Stimulated activated CD8-positive, alpha-beta memory T cell treated with anti-CD3 and anti-CD28 coated beads, Interleukin-12 subunit alpha, Interleukin-12 subunit beta, amount 100 ng/mL, for 24 hours (primary cell): ENCODE data around the gene BIK.

Source experiments
- DNase-seq: peaks from one replicate; pipeline ENCODE4 v3.0.0-alpha.2; 2020; ENCODE audit errors: extremely low read depth

BIK gene

GRCh38 chr22:43162412-43163150, 52.0 kb downstream of the BIK start:
- DNase-seq: no peak

- DNase-seq: no peak
Measured at GRCh38 chr22:43163241-43163795, 52.8 kb downstream of the BIK start.

- no peak for DNase-seq
Measured at GRCh38 chr22:43164636-43165035, 54.1 kb downstream of the BIK start.

- DNase-seq: no peak
Measured at GRCh38 chr22:43166132-43166930, 55.8 kb downstream of the BIK start.

DNA sequence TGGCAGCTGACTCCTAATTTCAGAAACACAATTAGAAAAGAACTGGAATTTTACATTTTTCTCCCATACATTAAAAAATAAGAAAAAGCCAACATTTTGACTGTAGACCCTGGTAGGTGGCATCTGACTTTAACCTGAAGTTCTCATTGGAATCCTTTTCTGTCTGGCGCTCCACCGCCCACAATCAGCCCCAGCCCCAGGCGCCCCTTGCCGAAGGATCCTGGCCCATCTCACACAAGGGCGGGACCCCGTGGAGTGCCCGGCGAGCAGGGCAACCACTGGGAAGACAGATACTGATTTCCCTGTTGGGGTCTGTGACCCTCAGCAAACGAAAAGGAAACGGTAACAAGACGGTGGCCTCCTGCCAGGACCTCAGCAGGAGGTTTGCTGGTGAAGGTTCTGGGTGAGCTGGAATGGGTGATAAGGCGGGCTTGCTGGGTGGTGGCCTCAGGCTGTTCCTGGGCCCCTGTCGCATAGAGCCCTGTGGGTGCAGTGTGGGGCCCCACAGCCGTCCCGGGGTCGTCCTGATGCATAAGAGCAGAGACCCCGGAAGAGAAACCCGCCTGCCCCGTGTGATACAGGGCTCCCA, 56.5 kb downstream of the BIK start:
- DNase-seq: no peak

DNA sequence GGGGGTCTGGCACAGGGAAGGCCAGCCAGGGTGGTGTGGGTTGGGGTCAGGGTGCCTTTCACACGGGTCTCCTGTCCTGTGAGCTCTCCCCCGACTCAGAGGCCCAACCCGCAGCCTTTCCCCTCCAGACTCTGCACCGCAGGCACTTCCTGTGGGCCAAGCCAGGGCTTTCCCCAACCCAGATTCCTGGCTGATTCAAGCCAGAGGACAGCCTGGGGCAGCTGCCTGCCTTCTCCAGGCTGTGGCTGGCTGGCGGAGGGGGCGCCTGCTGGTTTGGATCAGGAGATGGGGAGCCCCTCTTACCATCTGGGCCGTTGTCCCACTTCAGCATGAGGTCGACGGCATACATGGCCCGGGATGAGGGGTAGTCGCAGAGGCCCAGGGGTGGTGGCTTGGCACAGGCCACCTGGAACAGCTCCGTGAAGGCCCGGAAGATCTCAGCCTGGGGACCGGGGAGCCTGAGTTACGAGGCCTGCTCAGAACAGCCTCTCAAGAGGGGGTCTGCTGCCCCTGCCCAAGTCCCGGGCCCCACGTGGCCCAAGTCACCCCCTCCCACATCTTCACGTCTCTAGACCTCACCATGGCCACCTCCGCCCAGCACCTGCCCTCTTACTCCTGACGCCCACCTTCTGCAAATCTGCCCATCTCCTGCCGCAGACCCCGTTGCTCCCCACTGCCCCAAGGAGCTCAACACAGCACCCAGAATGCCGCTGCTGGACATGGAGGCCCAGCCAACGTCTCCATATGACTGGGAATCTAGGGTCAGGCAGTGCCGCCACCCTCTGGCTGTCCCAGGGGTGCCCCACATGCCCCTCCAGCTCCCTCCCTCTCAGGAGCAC, 58.1 kb downstream of the BIK start:
- DNase-seq: no peak

GRCh38 chr22:43169310-43170130, 59.0 kb downstream of the BIK start:
- no peak for DNase-seq

DNA sequence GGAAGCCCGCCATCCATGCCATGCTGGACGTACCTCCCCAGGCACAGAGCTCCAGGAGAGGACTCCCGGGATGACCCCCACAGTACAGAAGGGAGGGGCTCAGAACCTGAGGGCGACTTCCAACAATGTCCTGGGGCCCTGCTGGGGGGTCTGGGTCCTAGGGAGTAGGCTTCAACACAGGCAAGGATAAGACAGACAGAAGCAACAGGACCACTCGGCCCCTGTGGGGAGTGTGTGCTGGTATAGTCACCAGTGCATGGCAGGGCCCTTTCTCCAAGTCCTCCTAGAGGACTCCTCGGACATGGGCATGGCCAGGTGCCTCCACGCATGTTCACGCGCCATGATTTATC, 59.6 kb downstream of the BIK start:
- DNase-seq: no peak

- no peak for DNase-seq
Measured at GRCh38 chr22:43171019-43171491, 60.5 kb downstream of the BIK start.

DNA sequence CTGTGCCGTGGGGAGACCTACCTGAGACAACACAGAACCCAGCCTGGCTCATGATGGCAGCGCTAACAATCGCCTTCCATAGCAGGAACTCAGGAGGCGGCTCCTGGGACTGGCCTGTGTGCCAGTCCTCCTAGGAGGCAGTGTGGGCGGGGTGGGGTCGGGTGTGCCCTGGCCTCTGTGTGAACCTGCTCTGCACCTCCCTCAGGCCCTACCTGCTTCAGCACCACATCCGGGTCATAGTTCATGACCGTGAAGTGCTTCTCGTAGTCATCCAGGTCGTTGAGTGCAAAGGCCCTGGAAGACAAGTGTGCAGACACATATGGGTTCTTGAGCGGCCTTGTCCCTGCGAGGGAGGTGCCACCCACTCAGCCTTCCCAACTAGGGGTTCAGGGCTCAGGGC, 61.1 kb downstream of the BIK start:
- DNase-seq: no peak

- no peak for DNase-seq
Measured at GRCh38 chr22:43172191-43172590, 61.6 kb downstream of the BIK start.

DNA sequence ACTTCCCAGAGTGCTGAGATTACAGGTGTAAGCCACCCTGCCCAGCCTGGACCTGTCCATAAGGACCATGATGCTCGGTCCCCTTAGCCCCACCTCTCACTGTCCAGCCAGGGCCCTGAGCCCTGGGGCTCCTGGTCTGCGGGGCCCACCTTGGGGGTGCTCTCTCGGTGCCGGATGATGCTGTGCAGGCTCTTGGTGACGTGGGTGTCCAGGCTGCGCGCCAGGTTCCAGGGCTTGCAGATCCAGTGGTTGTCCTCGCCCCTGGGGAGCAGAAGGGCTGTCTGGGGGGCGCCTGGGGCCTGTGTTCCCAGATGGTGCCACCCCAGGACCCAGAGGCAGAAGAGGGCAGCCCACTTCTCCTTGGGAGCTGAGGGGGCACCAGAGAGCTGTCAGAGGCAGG, 63.0 kb downstream of the BIK start:
- no peak for DNase-seq

DNA sequence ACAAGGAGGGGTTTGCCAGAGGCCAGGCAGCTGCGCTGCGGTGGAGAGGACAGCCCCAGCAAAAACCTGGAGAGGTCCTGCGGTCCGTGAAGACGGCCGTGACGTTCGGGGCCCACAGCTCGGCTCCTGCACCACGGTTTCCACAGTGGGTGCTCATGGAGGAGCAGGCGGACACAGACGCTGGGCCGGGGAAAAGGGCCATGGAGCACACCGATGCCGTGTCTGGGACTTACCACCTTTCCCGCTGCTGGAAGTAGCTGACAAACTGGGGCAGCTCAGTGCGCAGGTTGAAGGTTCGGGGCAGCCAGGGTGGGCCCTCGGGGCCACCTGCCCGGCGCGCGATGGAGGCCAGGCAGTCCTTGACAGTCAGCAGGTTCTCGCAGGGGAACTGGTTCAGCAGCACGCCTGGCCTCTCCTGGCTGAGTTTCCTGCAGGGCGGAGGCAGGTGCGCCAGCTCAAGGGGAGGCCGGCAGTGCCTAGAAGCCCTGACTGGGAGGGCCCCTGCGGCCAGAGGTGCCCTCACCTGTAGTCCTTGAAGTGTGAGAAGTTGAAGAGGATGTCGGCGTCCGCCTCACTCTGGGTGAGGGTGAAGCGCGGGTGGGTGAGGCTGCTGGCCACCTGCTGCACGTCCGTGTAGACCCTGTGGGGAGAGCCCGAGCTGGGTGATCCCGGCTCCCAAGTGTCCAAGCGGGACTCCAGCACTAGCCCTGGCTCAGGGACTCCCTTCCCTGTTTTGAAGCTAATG, 63.6 kb downstream of the BIK start:
- DNase-seq: no peak

DNA sequence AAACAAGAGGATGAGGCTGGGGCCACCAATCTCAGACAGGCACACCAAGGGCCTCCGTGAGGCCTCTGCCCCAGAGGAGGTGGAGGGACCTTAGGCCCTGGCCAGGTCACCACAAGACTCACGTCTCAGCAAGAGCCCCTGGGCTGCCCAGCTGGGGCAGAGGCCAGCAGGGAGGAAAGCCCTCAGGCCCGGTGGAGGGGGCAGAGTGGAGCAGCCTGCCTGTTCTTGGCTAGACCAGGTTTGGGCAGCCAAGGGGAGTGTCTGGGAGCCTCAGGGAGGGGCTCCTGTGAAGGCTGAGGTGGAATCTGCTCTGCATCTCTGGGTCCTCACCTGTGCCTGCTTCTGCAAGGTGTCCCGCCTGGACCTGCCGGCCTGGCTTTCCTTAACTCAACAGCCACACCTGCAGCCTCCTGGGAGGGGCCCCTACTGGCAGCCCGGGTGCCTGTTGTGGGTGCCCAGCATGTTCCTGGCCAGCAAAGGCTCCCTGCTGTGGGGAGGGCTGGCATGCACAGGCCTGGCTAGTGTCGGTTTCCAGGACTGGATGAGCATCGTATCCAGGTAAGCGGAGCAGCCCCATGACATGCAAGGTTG, 64.5 kb downstream of the BIK start:
- no peak for DNase-seq

GRCh38 chr22:43176090-43176489, 65.5 kb downstream of the BIK start:
- DNase-seq: no peak

- DNase-seq: no peak
Measured at GRCh38 chr22:43177479-43177878, 66.9 kb downstream of the BIK start.
